NCI-H345 (cell line): ENCODE data around the gene GDA.
"Not testable (repeated sequence)": the region's sequence is repeated elsewhere in the genome, so short reads cannot be mapped to it uniquely, and the experiment has no call there.

Experiments used
- DNase-seq: peaks from one replicate; lab custom pipeline; 2025; lab: John Stamatoyannopoulos, UW

Gene GDA

GRCh38 chr9:72280913-72281500, 131.8 kb downstream of the GDA start:
- DNase-seq: peak; percentile 64

- DNase-seq: no peak
Measured at GRCh38 chr9:72289401-72289800, 140.2 kb downstream of the GDA start.

- DNase-seq: no peak
Measured at GRCh38 chr9:72290311-72290710, 141.1 kb downstream of the GDA start.

GRCh38 chr9:72291576-72291975, 142.3 kb downstream of the GDA start:
- DNase-seq: not testable (repeated sequence)

- no peak for DNase-seq
Measured at GRCh38 chr9:72292256-72292682, 143.0 kb downstream of the GDA start.

GRCh38 chr9:72292874-72293607, 143.8 kb downstream of the GDA start:
- DNase-seq: no peak

GRCh38 chr9:72294936-72295335, 145.7 kb downstream of the GDA start:
- DNase-seq: no peak

GRCh38 chr9:72297516-72297915, 148.3 kb downstream of the GDA start:
- DNase-seq: no peak

GRCh38 chr9:72299017-72299603, 149.9 kb downstream of the GDA start:
- no peak for DNase-seq

- DNase-seq: no peak
Measured at GRCh38 chr9:72300873-72301272, 151.6 kb downstream of the GDA start.
